Renal cortex interstitium (tissue), 11 donors: ENCODE results near the gene PARD6A. TPM values are rescaled to one million over a fixed set of nuclear protein-coding genes. Genes with fewer than 3 reads are reported as not detected.
"Not testable (repeated sequence)": the region's sequence is repeated elsewhere in the genome, so short reads cannot be mapped to it uniquely, and the experiment has no call there.

Experiments used
- DNase-seq, 11 donors: peaks; one replicate each; pipeline ENCODE4 v3.0.0-alpha.2; 2013; ENCODE audit warnings: low read depth in 9 of 11, low spot score in 4 of 11; ENCODE audit errors: extremely low read depth in 1 of 11
- polyA plus RNA-seq, 3 donors: library from polyadenylated mRNA; unstranded; fragments of 120-200 nt; gene quantifications; one replicate each; pipeline ENCODE4 v1.2.1, GENCODE V29; 2013; ENCODE audit not compliant: insufficient read length in 3 of 3

The PARD6A gene
- polyA plus RNA-seq, 3 donors = 2.7 to 4.6 (median 3.4) TPM

DNA sequence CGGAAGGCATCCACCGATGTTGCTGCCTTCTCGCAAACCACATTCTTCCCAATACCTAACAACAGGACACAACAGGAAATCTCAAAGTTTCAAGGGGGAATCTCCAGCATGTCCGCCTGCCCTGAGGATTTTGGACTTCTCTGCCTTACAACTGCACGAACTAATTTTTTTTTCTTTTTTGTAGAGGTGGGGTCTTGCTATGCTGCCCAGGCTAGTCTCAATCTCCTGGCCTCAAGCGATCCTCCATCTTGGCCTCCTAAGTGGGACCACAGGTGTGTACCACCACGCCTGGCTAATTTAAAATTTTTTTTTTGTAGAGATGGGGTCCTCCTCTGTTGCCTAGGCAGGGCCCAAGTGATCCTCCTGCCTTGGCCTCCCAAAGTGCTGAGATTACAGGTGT is 15.2 kb downstream of the PARD6A start:
- no peak for DNase-seq

DNA sequence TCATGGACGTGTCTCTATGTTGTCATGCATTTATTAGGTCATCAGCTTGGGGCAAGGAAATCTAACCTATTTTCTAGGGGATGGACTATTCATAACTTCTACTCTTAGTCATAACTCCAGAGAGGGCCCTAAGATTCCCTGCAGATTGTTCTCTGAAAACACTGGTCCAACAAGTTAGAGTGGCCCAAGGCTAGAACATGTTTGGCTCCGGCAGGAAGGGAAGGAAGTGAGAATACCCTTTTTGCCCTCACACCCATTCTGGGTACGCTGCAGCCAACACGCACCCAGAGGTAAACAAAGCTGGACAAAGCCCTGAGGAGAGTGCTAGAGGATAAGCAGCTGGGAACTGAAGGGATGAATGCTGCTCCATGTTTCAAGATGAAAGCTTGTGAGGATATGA is 15.8 kb downstream of the PARD6A start:
- DNase-seq = no peak

DNA sequence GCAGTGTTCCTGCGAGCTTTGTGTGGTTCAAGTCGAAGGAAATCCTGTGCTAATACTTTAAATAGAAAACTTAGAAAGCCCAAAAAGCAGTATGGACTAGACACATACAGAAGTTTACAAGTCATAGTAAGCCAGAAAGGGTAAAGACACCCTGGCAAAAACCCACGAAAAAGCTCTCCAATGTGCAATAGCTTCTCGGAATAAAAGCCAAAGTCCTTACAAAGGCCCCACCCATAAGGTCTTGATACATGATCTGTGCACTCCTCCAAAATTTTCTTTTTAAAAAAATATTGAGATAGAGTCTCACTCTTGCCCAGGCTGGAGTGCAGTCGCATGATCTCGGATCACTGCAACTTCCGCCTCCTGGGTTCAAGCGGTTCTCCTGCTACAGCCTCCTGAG is 16.2 kb downstream of the PARD6A start:
- DNase-seq = no peak

DNA sequence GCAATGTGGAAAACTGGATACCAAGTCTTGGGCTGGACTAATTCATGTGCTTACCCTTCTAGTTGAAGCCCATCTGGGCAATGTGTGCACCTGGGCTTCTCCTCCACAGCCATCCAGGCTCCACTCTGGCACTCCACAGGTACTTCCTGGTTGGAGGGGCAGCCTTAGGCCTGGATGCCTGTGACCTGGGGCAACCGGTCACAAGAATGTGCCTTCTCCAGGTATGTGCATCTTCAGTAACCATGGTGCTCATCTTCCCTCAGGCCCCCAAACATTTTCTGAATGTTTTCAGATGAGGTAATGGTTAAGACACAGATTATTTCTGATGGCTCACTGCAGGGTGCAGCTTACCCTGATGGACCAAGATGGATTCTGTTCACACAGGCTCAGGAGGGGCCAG is 17.0 kb downstream of the PARD6A start:
- no peak for DNase-seq

DNA sequence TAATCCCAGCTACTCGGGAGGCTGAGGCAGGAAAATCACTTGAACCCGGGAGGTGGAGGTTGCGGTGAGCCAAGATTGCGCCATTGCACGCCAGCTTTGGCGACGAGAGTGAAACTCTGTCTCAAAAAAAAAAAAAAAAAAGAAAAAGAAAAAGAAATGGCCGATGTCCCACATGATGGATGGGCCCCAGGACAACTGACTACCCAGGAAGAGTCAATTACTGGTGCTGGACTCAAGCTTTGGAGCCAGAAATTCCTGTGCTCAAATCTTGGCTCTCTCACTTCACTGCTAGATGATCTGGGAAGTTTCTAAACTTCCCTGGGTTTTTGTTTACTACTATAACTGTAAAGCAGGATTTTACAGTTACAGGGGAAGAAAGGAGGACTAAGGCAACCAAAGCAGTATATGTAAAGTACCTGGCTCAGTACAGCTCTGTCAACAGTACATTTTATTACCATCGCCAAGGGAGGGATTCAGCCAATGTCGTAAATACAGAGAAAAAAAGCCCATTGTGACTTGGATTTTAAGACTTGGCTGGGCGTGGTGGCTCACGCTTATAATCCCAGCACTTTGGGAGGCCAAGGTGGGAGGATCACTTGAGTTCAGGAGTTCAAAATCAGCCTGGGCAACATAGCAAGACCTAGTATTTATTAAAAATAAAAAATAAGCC is 17.7 kb downstream of the PARD6A start:
- DNase-seq = no peak

DNA sequence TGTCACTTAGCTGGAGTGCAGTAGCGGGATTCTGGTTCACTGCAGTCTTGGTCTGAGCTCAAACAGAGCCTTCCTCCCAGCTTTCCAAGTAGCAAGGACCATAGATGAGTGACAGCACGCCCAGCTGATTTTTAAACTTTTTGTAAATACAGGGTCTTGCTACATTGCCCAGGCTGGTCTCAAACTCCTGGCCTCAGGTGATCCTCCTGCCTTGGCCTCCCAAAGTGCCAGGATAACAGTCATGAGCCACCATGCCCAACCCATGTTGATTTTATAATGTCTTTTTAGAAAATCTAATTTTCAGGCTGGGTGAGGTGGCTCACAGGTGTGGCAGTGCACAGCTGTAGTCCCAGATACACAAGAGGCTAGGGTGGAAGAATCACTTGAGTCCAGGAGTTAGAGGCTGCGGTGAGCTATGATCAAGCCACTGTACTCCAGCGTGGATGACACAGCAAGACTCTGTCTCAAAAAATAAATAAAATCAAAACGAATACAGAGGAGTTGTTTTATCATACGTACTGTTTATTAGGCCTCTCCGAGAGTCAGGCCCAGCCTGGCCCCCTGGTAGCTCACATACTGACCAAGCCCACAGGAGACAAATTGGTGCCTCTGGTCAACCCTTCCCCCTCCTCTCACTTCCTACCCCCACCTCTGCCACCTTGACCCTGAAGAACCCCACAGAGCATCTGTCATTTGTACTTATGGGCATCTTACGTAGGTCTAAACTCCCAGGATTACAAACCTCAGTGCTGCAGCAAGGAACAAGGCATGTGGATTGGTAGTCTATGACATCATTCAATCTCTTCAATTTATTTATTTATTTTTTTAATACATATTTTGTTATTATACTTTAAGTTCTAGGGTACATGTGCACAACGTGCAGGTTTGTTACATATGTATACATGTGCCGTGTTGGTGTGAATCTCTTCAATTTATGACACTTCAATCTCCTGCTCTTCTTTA is 19.5 kb downstream of the PARD6A start:
- no peak for DNase-seq

DNA sequence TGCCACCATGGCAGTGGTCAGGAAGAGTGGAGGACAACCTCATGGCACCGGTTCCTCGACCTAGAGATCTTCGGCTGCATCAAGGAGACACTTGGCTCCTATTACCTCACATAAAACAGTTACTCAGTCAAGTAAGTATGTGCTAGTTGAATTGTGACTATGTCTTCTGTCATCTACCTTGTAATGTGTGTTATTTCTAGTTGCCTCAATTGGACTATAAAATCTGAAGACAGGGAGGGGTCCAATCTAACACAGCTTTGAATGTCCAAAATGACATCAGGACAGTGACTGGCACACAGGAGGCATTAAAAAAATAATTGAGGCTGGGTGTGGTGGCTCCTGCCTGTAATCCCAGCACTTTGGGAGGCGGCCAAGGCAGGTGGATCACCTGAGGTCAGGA is 23.0 kb downstream of the PARD6A start:
- no peak for DNase-seq

DNA sequence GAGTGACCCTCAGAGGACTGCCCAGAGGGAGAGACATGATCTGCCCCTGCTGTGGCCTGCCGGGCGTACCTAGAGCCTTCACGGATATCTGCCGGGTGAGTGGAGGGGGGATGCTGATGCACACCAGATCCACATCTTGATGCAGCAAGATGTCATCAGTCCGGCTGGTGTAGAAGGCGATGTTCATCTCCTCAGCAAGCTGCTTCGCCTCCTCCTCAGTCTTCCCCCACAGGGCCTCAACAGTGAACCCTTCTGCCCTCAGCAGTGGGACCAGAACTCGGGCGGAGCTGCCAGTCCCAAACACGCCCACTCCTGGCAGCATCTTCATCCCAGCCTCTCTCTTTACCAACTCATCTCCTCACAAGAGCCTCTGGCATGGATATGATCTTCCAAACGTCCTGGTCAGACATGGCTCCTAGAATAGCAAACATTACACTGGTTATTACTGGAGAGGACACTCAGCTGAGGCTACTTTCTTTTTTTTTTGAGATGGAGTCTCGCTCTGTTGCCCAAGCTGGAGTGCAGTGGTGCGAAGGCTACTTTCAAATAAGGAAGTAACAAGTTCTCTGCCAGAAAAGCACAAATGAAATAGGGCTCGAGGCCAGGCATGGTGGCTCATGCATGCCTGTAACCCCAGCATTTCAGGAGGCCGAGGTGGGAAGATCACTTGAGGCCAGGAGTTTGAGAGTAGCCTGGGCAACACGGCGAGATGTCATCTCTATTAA is 24.8 kb downstream of the PARD6A start:
- DNase-seq = no peak

DNA sequence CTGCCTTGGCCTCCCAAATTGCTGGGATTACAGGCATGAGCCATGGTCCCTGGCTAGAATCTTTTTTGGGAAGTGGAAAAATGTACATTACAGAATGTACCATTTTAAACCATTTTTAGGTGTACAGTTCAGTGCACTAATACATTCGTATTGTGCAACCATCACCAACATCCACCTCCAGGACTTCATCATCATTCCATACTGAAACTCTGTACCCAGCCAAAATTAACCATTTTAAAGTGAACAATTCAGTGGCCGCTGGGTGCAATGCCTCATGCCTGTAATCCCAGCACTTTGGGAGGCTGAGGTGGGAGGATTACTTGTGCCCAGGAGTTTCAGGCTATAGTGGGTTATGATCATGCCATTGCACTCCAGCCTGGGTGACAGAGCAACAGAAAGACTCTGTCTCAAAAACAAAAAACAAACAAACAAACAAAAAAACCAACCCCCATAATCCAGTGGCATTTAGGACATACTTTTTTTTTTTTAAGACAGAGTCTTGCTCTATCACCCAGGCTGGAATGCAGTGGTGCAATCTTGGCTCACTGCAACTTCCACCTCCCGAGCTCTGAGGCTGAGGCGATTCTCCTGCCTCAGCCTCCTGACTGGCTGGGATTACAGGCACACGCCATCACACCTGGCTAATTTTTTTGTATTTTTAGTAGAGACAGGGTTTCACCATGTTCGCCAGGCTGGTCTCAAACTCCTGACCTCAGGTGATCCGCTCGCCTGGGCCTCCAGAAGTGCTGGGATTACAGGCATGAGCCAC is 32.9 kb downstream of the PARD6A start:
- DNase-seq = not testable (repeated sequence)

DNA sequence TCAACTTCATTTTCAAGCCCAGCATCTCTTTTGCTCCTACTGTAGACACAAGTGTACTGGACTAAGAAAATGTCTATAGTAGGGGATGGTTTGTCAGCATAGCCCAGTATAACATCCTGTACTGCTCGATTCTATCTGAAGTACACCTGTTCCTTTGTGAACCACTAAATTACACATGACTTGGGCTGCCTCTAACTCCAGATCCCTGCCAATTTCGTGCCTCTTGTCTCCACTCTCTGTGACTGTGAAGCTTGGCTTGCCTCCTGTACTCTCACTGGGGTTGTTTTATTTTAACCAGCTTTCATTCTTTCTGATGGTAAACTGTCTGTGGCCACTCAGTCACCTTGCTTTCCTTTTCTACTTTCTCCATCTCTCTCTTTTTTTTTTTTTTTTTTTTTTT is 33.9 kb downstream of the PARD6A start:
- DNase-seq = no peak

DNA sequence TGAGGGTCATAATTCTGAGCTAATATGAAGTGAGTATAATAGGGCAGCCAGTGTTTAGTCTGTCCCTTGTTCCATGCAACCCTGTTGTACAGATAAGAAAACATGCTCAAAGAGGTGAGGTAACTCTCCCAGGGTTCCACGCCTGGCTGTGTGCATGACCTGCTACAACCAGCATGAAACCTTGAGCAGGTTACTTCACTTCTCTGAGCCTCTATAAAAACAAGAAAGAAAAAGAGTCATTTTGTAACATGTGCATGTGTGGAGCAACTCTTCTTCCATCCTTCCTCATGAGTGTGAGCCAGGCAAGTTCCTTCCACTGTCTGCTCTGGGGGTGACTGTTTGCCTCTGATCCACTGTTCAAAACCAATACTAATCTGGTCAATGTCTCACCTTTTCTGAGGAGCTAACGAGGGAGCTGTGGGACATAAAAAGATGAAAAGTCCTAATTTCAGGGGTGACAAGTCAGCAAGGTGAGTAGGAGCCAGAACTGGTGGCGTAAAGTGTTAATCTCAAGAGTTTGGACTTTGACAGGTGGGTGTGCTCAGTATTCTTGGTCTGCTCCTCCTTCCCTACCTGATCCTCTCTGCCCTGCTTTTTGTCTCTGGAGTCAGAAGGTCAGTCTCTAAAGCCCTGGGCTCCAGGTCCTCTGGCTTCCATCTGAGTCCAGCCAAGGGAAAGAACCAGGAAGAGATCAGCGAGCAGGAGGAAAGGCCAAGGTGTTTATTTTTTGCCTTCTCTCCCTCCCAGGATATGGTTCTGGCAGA is 36.8 kb downstream of the PARD6A start:
- no peak for DNase-seq

DNA sequence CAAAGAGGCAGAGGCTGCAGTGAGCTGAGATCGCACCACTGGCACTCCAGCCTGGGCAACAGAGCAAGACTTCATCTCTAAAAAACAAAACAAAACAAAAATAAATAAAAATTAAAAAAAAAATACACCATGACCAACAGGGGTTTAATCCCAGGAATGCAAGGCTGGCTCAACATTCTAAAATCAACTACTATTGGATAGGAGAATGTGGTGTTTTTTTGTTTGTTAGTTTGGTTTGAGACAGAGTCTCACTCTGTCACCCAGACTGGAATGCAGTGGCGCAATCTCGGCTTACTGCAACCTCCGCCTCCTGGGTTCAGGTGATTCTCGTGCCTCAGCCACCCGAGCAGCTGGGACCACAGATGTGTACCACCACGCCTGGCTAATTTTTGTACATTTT is 38.5 kb downstream of the PARD6A start:
- DNase-seq = no peak

DNA sequence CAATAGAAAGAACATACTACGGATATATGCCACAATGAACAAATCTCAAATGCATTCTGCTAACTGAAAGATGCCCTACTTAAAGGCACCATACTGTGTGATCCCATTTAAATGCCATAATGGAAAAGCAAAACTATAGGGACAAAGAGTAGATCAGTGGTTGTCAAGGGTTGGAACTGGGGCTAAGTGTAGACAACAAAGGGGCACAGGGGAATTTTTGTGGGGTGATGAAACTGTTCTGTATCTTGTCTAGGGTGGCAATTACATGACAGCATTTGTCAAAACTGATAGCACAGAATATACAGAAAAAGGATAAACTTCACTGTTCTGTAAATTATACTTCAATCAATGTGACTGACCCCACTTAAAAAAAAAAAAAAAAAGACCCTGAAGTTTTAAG is 40.7 kb downstream of the PARD6A start:
- no peak for DNase-seq

DNA sequence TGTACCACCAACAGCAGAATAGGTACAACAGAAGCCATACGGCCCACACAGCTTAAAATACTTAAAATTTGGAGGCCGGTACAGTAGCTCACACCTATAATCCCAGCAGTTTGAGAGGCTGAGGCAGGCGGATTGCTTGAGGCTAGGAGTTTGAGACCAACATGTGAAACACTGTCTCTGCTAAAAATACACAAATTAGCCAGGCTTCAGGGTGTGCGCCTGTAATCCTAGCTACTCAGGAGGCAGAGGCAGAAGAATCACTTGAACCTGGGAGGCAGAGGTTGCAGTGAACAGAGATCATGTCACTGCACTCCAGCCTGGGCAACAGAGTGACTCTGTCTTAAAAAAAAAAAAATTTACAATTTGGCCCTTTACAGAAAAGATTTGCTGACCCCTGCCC is 41.4 kb downstream of the PARD6A start:
- no peak for DNase-seq

DNA sequence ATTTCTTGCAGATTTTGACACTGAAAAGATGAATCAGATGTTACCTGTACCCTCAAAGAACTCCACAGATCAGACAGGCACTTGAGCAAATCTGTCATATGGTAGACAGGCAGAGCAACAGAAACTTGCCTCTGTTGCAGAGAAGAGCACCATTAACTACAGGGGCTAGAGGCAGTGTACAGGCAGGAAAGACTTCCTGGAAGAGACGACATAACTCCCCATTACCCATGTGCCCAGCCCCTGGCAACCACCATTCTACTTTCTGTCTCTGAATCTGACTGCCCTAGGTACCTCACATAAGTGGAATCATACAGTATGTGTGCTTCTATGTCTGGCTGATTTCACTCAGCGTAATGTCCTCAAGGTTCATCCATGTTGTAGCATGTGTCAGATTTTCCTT is 42.9 kb downstream of the PARD6A start:
- DNase-seq = no peak

DNA sequence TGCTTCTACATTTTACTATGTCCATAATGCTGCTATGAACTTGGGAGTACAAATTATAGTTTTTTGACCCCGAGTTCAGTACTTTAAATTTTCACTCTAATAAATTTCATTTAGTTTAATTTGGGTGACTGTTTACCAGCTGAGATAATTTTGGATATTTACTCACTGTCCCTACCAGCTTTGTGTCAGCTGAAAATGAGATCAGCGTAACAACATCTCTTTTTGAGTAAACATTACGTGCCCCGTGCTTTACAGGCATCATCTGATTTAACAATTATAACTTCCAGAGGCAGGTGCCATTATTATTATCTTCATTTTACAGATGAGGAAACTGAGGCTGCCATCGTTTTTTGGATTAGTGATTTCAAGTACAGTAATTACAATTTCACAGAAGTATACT is 43.4 kb downstream of the PARD6A start:
- no peak for DNase-seq

DNA sequence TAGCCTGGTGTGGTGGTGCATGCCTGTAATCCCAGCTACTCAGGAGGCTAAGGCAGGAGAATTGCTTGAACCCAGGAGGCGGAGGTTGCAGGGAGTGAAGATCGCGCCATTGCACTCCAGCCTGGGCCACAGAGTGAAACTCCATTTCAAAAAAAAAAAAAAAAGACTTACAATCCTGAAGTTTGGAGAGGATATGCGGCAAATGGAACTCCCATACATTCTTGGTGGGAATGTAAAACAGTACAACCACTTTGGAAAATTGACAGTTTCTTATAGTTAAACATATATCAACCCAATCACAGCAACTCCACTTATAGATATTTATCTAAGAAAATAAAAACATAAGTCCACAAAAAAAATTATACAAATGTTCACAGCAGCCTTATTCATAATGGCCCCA is 46.5 kb downstream of the PARD6A start:
- no peak for DNase-seq

DNA sequence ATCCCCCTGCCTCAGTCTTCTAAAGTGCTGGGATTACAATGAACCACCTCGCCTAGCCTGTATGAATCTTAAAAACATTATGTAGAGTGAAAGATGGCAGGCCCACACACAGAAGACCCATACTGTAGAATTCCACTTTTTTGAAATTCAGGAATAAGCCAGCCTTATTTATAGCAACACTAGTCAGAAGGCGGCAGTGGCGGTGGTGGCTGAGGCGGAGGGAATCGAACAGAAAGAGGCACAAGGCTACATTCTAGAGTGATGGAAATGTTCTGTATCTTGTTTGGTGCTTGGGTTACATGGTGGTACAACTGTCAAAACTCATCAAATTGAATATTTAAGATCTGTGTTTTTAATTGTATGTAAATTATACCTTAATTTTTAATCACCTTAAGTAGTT is 47.0 kb downstream of the PARD6A start:
- no peak for DNase-seq

DNA sequence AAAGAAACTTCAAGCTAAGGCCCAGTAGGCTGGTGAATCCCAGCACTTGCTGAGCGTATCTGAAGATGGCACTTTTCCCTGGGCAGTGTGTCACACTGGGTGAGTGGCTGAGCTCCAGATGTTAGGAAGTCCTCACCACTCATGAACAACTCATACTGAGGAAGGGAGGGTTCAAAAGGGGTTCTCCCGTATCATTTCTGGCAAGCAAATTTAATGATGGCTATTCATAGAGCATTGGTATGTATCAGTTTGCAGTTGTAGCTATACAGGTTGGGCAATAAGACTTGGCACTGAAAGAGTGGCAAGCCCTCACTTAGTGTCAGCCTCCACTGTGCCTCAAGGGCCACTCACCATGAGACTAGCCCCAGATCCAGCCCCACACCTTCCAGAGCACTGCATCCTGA is 47.6 kb downstream of the PARD6A start:
- DNase-seq = no peak
